DND-41 (cell line): ENCODE measurements around the gene XPR1.

Source experiments
- ATAC-seq: fragments of 200-7000 bp; cut with Tn5 transposase; 3 replicates; pipeline ENCODE4 v1.9.1; 2021; ENCODE audit warnings: low read depth; ENCODE audit not compliant: insufficient read depth
- DNase-seq: peaks from one replicate; pipeline ENCODE4 v3.0.0-alpha.2; 2020
- H2AFZ ChIP-seq: 2 replicates; pipeline ENCODE4 v1.6.0; 2012; ENCODE audit warnings: low read depth, low read length
- H3K27ac ChIP-seq: 2 replicates; pipeline ENCODE4 v1.5.1; 2012; ENCODE audit warnings: low read length, inconsistent platforms
- H3K27me3 ChIP-seq: fragments of 200-600 bp; sonication (generic); 2 replicates; pipeline ENCODE4 v1.6.0; 2012; ENCODE audit warnings: low read length, mild to moderate bottlenecking, inconsistent platforms; ENCODE audit not compliant: insufficient read depth, poor library complexity
- H3K36me3 ChIP-seq: 2 replicates; pipeline ENCODE4 v1.5.1; 2012; ENCODE audit warnings: low read length, inconsistent platforms; ENCODE audit not compliant: insufficient read depth
- H3K4me1 ChIP-seq: 2 replicates; pipeline ENCODE4 v1.5.1; 2012; ENCODE audit warnings: mild to moderate bottlenecking, low read length; ENCODE audit not compliant: insufficient read depth
- H3K4me2 ChIP-seq: 2 replicates; pipeline ENCODE4 v1.6.0; 2012; ENCODE audit warnings: mild to moderate bottlenecking, moderate library complexity, low read length, inconsistent platforms; ENCODE audit not compliant: insufficient read depth
- H3K4me3 ChIP-seq, 2 experiments: fragments of 200-600 bp in 1 of 2; shearing (Covaris generic) in 1 of 2; 2 replicates each; pipeline ENCODE4 v1.5.1; 2012 to 2016; ENCODE audit warnings: inconsistent platforms in 2 of 2, low read length in 2 of 2, mild to moderate bottlenecking in 2 of 2, low read depth in 1 of 2, moderate library complexity in 1 of 2
- H3K79me2 ChIP-seq: 2 replicates; pipeline ENCODE4 v1.6.0; 2012; ENCODE audit warnings: low read length, inconsistent platforms; ENCODE audit not compliant: insufficient read depth
- H3K9ac ChIP-seq: 2 replicates; pipeline ENCODE4 v1.6.0; 2012; ENCODE audit warnings: low read depth, mild to moderate bottlenecking, inconsistent platforms, low read length, moderate library complexity
- H3K9me3 ChIP-seq: 2 replicates; pipeline ENCODE4 v1.5.1; 2012; ENCODE audit warnings: low read length, moderate library complexity, mild to moderate bottlenecking, inconsistent platforms; ENCODE audit not compliant: insufficient read depth, severe bottlenecking
- H4K20me1 ChIP-seq: 2 replicates; pipeline ENCODE4 v1.6.0; 2012; ENCODE audit warnings: low read length; ENCODE audit not compliant: insufficient read depth
- EZH2 ChIP-seq: IDR thresholded peaks from 3 replicates; pipeline ENCODE4 v1.6.1; 2012; ENCODE audit warnings: borderline replicate concordance, low read depth, mild to moderate bottlenecking, moderate library complexity, low read length, inconsistent platforms; ENCODE audit not compliant: severe bottlenecking
- TF ChIP-seq, protein P1 (sequence below): IDR thresholded peaks from 2 replicates; pipeline ENCODE4 v1.5.1; 2012; ENCODE audit warnings: borderline replicate concordance, low read length, moderate library complexity, mild to moderate bottlenecking; ENCODE audit not compliant: poor library complexity, severe bottlenecking; ENCODE audit errors: extremely low read depth

Gene XPR1

DNA sequence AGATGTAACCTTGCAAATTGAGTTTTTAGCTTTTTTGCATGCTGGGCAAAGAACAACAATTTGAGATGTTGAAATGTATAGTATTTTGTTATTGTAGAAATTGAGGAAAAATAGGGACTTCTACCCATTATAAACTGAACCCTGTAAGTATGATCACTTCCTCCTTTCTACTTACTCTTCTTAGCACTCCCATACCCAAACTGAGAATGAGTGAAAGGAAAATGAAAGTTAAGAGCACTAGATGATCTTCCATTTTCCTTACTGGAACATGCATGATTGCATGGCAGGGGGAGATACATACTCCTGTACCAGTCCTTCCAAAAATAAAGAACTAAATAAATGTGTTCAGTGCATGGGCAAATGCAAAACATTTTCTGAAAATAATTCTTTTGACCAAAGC, 173.5 kb downstream of the XPR1 start:
- TF ChIP-seq, protein P1, sequence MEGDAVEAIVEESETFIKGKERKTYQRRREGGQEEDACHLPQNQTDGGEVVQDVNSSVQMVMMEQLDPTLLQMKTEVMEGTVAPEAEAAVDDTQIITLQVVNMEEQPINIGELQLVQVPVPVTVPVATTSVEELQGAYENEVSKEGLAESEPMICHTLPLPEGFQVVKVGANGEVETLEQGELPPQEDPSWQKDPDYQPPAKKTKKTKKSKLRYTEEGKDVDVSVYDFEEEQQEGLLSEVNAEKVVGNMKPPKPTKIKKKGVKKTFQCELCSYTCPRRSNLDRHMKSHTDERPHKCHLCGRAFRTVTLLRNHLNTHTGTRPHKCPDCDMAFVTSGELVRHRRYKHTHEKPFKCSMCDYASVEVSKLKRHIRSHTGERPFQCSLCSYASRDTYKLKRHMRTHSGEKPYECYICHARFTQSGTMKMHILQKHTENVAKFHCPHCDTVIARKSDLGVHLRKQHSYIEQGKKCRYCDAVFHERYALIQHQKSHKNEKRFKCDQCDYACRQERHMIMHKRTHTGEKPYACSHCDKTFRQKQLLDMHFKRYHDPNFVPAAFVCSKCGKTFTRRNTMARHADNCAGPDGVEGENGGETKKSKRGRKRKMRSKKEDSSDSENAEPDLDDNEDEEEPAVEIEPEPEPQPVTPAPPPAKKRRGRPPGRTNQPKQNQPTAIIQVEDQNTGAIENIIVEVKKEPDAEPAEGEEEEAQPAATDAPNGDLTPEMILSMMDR = no peak
- TF ChIP-seq EZH2 = no peak
- Histone ChIP-seq H3K36me3 (peaks cover 7% of the 10 kb centered on the region; the same call in 1 of the 2 replicates), H2AFZ (no peak overlapping the region), H3K27me3 (no peaks in the 10 kb centered on the region), H3K27ac (no peak overlapping the region), H3K4me1 (no peaks in the 10 kb centered on the region), H4K20me1 (no peaks in the 10 kb centered on the region), H3K9ac (no peak overlapping the region), H3K79me2 (no peaks in the 10 kb centered on the region), H3K4me2 (no peak overlapping the region), H3K4me3 (no peak overlapping the region), H3K9me3 (no peaks in the 10 kb centered on the region)
- DNase-seq (no peak), ATAC-seq (0 out of 3 replicates have a peak, but pooled peaks have one; percentile 35)

DNA sequence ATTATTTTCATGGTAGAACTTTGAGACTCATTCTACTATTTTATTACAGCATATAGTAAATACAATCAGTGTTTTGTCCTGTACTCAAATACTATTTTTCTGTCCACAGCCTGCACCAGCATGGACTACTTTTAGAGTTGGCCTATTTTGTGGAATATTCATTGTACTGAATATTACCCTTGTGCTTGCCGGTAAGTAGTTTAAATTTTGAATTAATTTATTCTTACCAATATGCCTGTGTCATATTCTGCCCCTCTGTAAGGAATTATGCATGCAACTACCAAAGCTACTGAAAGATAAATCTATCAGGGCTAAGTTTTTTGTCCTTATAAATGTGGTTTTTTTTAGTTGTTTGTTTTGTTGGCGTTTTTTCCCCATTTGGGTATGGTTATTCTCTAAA, 179.5 kb downstream of the XPR1 start:
- no peak overlapping the region for H3K27ac ChIP-seq

DNA sequence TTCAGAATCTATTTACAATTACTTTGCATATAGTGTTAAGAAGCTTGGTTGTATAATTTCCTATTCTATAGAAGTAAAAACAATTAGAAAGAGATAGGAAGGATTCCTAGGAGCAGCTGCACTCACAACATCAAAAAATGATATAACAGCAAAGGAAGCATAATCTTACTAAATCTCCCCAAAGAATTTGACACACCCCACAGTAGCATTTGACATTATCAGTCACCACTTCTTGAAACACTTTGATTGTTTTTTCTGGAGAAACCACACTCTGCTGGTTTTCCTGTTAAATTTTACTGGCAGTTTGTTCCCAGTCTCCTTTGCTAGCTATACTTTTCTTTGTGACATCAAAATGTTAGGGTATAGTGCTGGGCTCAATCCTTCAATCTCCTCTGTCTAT, 180.1 kb downstream of the XPR1 start:
- H2AFZ ChIP-seq = no peak overlapping the region
- DNase-seq = no peak
- H3K9me3 ChIP-seq = no peaks in the 10 kb centered on the region
- TF ChIP-seq EZH2 = no peak
- TF ChIP-seq, protein P1 = no peak
- H3K4me1 ChIP-seq = no peaks in the 10 kb centered on the region
- H3K27me3 ChIP-seq = no peaks in the 10 kb centered on the region
- no peak overlapping the region for H3K4me2 ChIP-seq
- H3K9ac ChIP-seq = no peak overlapping the region
- H3K36me3 ChIP-seq = peaks cover 7% of the 10 kb centered on the region; the same call in 1 of the 2 replicates
- no peak overlapping the region for H3K4me3 ChIP-seq
- no peak for ATAC-seq
- H4K20me1 ChIP-seq = no peaks in the 10 kb centered on the region
- H3K79me2 ChIP-seq = no peaks in the 10 kb centered on the region
- H3K27ac ChIP-seq = no peak overlapping the region

More for the DNA sequence above, 179.5 kb downstream of the XPR1 start:
- Histone ChIP-seq H3K4me2 (no peak overlapping the region), H3K4me3 (no peak overlapping the region), H3K9ac (no peak overlapping the region), H2AFZ (no peak overlapping the region), H3K4me1 (no peaks in the 10 kb centered on the region), H3K27me3 (no peaks in the 10 kb centered on the region), H4K20me1 (no peaks in the 10 kb centered on the region), H3K9me3 (no peaks in the 10 kb centered on the region), H3K79me2 (no peaks in the 10 kb centered on the region), H3K36me3 (peaks cover 7% of the 10 kb centered on the region; the same call in 1 of the 2 replicates)
- ATAC-seq = no peak
- no peak for DNase-seq
- TF ChIP-seq EZH2 = no peak
- TF ChIP-seq, protein P1 = no peak

DNA sequence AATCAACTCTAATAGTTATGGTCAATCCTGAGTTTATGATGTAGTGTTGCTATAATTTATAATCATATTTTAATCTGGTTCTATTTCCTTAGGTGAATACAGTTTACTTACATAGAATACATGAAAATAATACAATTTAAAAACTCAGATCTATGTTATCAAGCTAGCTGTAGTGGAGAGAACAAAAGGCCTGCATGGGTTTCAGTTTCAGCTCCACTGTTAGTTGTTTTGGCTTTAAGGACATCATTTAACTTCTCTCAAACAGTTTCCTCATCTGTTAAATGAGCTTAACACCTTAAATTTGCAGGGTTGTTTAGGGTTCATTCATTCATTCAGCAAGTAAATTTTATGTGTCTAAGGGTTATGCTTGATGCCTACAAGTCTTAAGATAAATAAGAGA, 182.4 kb downstream of the XPR1 start:
- Histone ChIP-seq H3K4me1 (no peaks in the 10 kb centered on the region), H3K36me3 (peaks cover 3% of the 10 kb centered on the region; the same call in 1 of the 2 replicates), H3K4me2 (no peak overlapping the region), H3K4me3 (no peak overlapping the region), H3K9ac (no peak overlapping the region), H3K9me3 (no peaks in the 10 kb centered on the region), H3K27ac (no peak overlapping the region), H2AFZ (no peak overlapping the region), H4K20me1 (no peaks in the 10 kb centered on the region), H3K27me3 (no peaks in the 10 kb centered on the region), H3K79me2 (no peaks in the 10 kb centered on the region)
- TF ChIP-seq EZH2 = no peak
- TF ChIP-seq, protein P1 = no peak
- no peak for ATAC-seq
- DNase-seq = no peak
